ENCODE measurements around the gene SNAPC4.

The SNAPC4 gene

DNA sequence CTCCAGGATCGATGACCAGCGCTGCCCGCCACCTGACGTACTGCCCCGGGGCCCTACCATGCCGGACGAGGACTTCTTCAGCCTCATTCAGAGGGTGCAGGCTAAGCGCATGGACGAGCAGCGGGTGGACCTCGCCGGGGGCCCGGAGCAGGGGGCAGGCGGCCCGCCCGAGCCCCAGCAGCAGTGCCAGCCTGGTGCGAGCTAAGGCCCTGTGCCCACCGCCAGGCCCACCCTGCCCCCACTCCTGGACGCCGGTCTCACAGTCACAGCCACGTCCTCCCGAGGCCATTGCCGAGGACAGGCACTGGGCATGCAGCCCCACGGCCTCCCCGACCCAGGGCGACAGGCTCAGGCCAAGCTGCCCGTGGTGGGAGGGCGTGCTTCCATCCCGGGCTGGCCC, 42.0 kb downstream of the SNAPC4 start:
- Histone ChIP-seq H3F3A (ENCODE audit: insufficient read depth) (no peaks in the 10 kb centered on the region), H3K27me3 (ENCODE audit: low read length) (no peaks in the 10 kb centered on the region), H3K9me2 (replicated peaks; ENCODE audit: insufficient read depth, low read length) (no peaks in the 10 kb centered on the region), H3K4me3 (ENCODE audit: insufficient read depth, low read length, poor library complexity, severe bottlenecking) (no peak overlapping the region), H3K9me3 (ENCODE audit: insufficient read depth, low read length) (no peaks in the 10 kb centered on the region), H3K27ac (ENCODE audit: low read depth, low read length) (no peak overlapping the region), H3K79me2 (ENCODE audit: insufficient read depth, low read length) (no peaks in the 10 kb centered on the region), H3K36me3 (ENCODE audit: low read length) (no peaks in the 10 kb centered on the region), H3K9ac (ENCODE audit: low read length) (no peak overlapping the region), H3K4me2 (ENCODE audit: low read depth, low read length, poor library complexity, severe bottlenecking) (no peak overlapping the region), H2AFZ (ENCODE audit: low read depth, low read length, severe bottlenecking) (no peak overlapping the region), H4K20me1 (ENCODE audit: low read depth, low read length) (no peaks in the 10 kb centered on the region)
- no peak for TF ChIP-seq EZH2phosphoT487 (conservative IDR thresholded peaks at IDR 0.05; ENCODE audit: low read length)
- TF ChIP-seq, protein P1, sequence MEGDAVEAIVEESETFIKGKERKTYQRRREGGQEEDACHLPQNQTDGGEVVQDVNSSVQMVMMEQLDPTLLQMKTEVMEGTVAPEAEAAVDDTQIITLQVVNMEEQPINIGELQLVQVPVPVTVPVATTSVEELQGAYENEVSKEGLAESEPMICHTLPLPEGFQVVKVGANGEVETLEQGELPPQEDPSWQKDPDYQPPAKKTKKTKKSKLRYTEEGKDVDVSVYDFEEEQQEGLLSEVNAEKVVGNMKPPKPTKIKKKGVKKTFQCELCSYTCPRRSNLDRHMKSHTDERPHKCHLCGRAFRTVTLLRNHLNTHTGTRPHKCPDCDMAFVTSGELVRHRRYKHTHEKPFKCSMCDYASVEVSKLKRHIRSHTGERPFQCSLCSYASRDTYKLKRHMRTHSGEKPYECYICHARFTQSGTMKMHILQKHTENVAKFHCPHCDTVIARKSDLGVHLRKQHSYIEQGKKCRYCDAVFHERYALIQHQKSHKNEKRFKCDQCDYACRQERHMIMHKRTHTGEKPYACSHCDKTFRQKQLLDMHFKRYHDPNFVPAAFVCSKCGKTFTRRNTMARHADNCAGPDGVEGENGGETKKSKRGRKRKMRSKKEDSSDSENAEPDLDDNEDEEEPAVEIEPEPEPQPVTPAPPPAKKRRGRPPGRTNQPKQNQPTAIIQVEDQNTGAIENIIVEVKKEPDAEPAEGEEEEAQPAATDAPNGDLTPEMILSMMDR (IDR thresholded peaks at IDR 0.05; ENCODE audit: insufficient read depth, low read length, poor library complexity, severe bottlenecking), result no peak

DNA sequence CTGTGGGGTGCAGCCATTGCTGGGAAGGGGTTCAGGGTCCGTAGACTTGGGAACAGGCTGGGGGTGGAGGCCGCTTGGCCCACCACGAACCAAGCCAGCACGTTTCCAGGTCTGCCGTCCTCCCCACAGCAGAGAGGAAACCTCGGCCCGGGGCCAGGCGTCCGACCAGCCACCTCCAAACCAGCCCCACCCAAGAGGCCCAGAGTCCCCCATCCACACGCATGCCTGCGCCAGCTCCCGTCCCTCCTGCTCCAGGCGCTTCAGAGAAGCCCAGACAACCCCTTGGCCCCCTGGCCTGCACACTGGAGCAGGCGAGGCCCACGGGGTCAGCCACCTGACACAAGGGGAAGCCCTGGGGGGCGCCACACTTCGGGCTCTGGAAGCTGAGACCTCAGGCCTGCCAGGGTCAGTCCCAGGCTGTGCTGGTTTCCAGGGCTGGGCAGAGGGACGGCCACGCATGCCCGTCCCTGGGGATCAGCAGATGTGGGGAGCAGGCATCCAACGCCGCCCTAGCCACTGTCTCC, 42.7 kb downstream of the SNAPC4 start:
- Histone ChIP-seq H2AFZ (ENCODE audit: low read depth, low read length, severe bottlenecking) (no peak overlapping the region), H3K9me3 (ENCODE audit: insufficient read depth, low read length) (no peaks in the 10 kb centered on the region), H3F3A (ENCODE audit: insufficient read depth) (no peaks in the 10 kb centered on the region), H3K79me2 (ENCODE audit: insufficient read depth, low read length) (no peaks in the 10 kb centered on the region), H4K20me1 (ENCODE audit: low read depth, low read length) (no peaks in the 10 kb centered on the region), H3K27ac (ENCODE audit: low read depth, low read length) (no peak overlapping the region), H3K9ac (ENCODE audit: low read length) (no peak overlapping the region), H3K9me2 (replicated peaks; ENCODE audit: insufficient read depth, low read length) (no peaks in the 10 kb centered on the region), H3K4me2 (ENCODE audit: low read depth, low read length, poor library complexity, severe bottlenecking) (no peak overlapping the region), H3K27me3 (ENCODE audit: low read length) (no peaks in the 10 kb centered on the region), H3K4me3 (ENCODE audit: insufficient read depth, low read length, poor library complexity, severe bottlenecking) (no peak overlapping the region), H3K36me3 (ENCODE audit: low read length) (no peaks in the 10 kb centered on the region)
- TF ChIP-seq, protein P1 (IDR thresholded peaks at IDR 0.05; ENCODE audit: insufficient read depth, low read length, poor library complexity, severe bottlenecking), result no peak
- TF ChIP-seq EZH2phosphoT487 (conservative IDR thresholded peaks at IDR 0.05; ENCODE audit: low read length), result no peak

DNA sequence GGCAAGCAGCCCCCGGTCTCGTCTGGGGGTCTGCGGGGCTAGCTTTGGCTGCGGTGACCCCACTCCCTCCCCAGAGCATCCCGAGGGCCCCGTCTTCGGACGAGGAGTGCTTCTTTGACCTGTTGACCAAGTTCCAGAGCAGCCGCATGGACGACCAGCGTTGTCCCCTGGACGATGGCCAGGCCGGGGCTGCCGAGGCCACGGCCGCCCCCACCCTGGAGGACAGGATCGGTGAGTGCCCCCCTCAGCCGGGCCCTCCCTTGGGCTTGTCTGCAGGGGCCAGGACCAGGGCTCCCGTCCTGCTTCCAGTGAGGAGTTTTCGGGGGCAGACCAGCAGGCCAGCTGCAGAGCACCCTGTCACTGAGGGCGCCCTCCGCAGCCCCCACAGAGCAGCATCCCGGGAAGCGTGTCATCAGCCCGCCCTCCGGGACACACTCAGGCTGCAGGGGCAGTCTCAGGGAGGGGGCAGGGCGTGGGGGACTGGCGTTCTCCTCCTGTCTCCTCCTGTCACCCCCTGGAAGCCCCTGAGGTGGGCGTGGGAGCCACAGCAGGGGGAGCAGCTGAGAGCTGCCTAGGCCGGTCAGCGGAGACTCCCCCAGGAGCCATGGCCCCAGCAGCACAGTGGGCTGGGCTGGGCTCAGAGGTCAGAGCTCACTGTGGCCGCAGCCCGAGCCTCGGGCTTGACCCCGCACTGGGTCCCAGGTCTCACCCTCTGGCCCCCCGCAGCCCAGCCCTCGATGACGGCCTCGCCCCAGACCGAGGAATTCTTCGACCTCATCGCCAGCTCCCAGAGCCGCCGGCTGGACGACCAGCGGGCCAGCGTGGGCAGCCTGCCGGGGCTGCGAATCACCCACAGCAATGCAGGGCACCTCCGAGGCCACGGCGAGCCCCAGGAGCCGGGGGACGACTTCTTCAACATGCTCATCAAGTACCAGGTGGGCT, 44.1 kb downstream of the SNAPC4 start:
- Histone ChIP-seq H3K27me3 (ENCODE audit: low read length) (no peaks in the 10 kb centered on the region), H3K27ac (ENCODE audit: low read depth, low read length) (no peak overlapping the region), H4K20me1 (ENCODE audit: low read depth, low read length) (no peaks in the 10 kb centered on the region), H3K9me3 (ENCODE audit: insufficient read depth, low read length) (no peaks in the 10 kb centered on the region), H3F3A (ENCODE audit: insufficient read depth) (no peaks in the 10 kb centered on the region), H3K79me2 (ENCODE audit: insufficient read depth, low read length) (no peaks in the 10 kb centered on the region), H3K4me2 (ENCODE audit: low read depth, low read length, poor library complexity, severe bottlenecking) (no peak overlapping the region), H3K9me2 (replicated peaks; ENCODE audit: insufficient read depth, low read length) (no peaks in the 10 kb centered on the region), H3K9ac (ENCODE audit: low read length) (no peak overlapping the region), H2AFZ (ENCODE audit: low read depth, low read length, severe bottlenecking) (no peak overlapping the region), H3K4me3 (ENCODE audit: insufficient read depth, low read length, poor library complexity, severe bottlenecking) (no peak overlapping the region), H3K36me3 (ENCODE audit: low read length) (no peaks in the 10 kb centered on the region)
- TF ChIP-seq, protein P1 (IDR thresholded peaks at IDR 0.05; ENCODE audit: insufficient read depth, low read length, poor library complexity, severe bottlenecking), result no peak
- TF ChIP-seq EZH2phosphoT487 (conservative IDR thresholded peaks at IDR 0.05; ENCODE audit: low read length), result no peak
